Karpas-422 (cell line): ENCODE measurements around the gene PLD1. TPM values are rescaled to one million over a fixed set of nuclear protein-coding genes. Genes with fewer than 3 reads are reported as not detected.

ENCODE experiments used
- DNase-seq: peaks from one replicate; pipeline ENCODE4 v3.0.0-alpha.2; 2015
- H2AFZ ChIP-seq: fragments of 200-600 bp; sonication (generic); 2 replicates; pipeline ENCODE4 v1.6.1; 2014; ENCODE audit warnings: antibody characterized with exemption, low read length, mixed read lengths
- H3K27ac ChIP-seq: fragments of 200-600 bp; sonication (generic); 2 replicates; pipeline ENCODE4 v1.5.1; 2014; ENCODE audit warnings: mild to moderate bottlenecking, low read length, moderate library complexity
- H3K27me3 ChIP-seq: fragments of 200-600 bp; sonication (generic); 2 replicates; pipeline ENCODE4 v1.6.1; 2014; ENCODE audit warnings: low read length, mixed read lengths
- H3K36me3 ChIP-seq: fragments of 200-600 bp; sonication (generic); 2 replicates; pipeline ENCODE4 v1.6.1; 2014; ENCODE audit warnings: low read length, mixed read lengths; ENCODE audit not compliant: insufficient read depth
- H3K4me1 ChIP-seq: fragments of 200-600 bp; sonication (generic); 2 replicates; pipeline ENCODE4 v1.6.1; 2014; ENCODE audit warnings: mild to moderate bottlenecking, low read length, mixed read lengths
- H3K4me2 ChIP-seq: fragments of 200-600 bp; sonication (generic); 2 replicates; pipeline ENCODE4 v1.6.1; 2014; ENCODE audit warnings: low read length, low read depth, mild to moderate bottlenecking; ENCODE audit not compliant: poor library complexity, severe bottlenecking
- H3K4me3 ChIP-seq: fragments of 200-600 bp; sonication (generic); 2 replicates; pipeline ENCODE4 v1.5.1; 2014; ENCODE audit warnings: mild to moderate bottlenecking, antibody characterized with exemption, low read length, mixed read lengths
- H3K79me2 ChIP-seq: fragments of 200-600 bp; sonication (generic); 2 replicates; pipeline ENCODE4 v1.6.1; 2014; ENCODE audit warnings: mild to moderate bottlenecking, low read length, mixed read lengths
- H3K9ac ChIP-seq: fragments of 200-600 bp; sonication (generic); 2 replicates; pipeline ENCODE4 v1.6.0; 2014; ENCODE audit warnings: low read length
- H3K9me2 ChIP-seq: fragments of 200-600 bp; sonication (generic), shearing (Covaris generic); replicated peaks from 2 replicates; pipeline ENCODE4 v1.6.0; 2014; ENCODE audit warnings: mild to moderate bottlenecking, low read length, moderate library complexity; ENCODE audit not compliant: insufficient read depth
- H3K9me3 ChIP-seq: fragments of 300-700, 200-600 bp; sonication (generic); 2 replicates; pipeline ENCODE4 v1.6.1; 2014; ENCODE audit warnings: low read length, mixed read lengths
- H4K20me1 ChIP-seq: fragments of 200-600 bp; sonication (generic); 2 replicates; pipeline ENCODE4 v1.6.1; 2014; ENCODE audit warnings: mild to moderate bottlenecking, antibody characterized with exemption, low read length, low read depth; ENCODE audit not compliant: insufficient read depth
- total RNA-seq: library from RNA; depleted of rRNA; stranded (reverse); fragments of >200 nt; shearing (Covaris generic); gene quantifications from 2 replicates; pipeline ENCODE4 v1.2.3, GENCODE V29; 2014; ENCODE audit warnings: low replicate concordance

Gene PLD1
- total RNA-seq, 1 experiment from 2014 or later: not detected

DNA sequence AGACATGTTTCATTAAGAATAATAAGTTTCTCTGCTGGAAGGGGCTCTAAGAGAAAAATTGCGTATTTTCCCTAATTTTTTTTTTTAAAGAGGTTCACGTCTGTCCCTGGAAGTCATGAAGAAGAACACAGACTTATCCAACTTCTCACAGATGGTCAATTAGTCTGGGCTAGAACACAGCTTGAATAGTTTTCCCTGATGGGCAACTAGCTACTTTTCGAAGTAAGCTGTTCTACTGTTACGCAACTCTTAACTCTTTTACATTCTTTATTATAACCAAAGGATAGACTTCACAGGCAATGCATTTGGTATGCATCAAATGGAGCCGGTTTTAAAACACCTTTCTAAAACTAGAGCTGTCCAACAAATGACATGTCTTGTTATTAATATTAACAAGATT lies 205.9 kb downstream of the PLD1 start:
- no peaks in the 10 kb centered on the region for H3K27me3 ChIP-seq
- no peak overlapping the region for H3K4me3 ChIP-seq
- no peak overlapping the region for H2AFZ ChIP-seq
- no peaks in the 10 kb centered on the region for H3K4me1 ChIP-seq
- no peaks in the 10 kb centered on the region for H3K79me2 ChIP-seq
- H3K9me3 ChIP-seq: no peaks in the 10 kb centered on the region
- H3K9ac ChIP-seq: no peak overlapping the region
- no peak for DNase-seq
- H3K4me2 ChIP-seq: no peak overlapping the region
- H3K36me3 ChIP-seq: no peaks in the 10 kb centered on the region
- H4K20me1 ChIP-seq: no peaks in the 10 kb centered on the region
- no peaks in the 10 kb centered on the region for H3K9me2 ChIP-seq
- H3K27ac ChIP-seq: no peak overlapping the region

DNA sequence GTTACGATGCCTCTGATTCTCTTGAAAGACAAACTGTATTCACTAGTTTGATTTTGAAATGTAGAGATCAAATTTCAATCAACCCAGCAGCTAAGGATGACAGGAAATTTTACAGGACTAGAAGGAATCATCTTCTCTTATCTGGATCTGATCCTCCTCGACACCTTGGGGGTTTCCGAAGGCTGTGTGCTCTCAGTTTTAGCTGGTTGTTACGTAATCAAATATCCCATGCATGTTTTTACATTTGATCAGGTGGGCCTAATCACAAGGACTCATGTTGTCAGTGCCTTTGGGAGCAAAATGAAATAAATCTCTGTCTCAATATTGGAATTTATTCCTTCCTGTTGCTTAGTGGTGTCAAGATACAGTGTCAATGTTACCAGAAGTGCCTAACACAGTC lies 208.2 kb downstream of the PLD1 start:
- Histone ChIP-seq H4K20me1 (no peaks in the 10 kb centered on the region), H3K36me3 (no peaks in the 10 kb centered on the region), H2AFZ (no peak overlapping the region), H3K27ac (no peak overlapping the region), H3K9me3 (no peaks in the 10 kb centered on the region), H3K9ac (no peak overlapping the region), H3K4me3 (no peak overlapping the region), H3K4me1 (no peaks in the 10 kb centered on the region), H3K79me2 (no peaks in the 10 kb centered on the region), H3K27me3 (no peaks in the 10 kb centered on the region), H3K4me2 (no peak overlapping the region), H3K9me2 (no peaks in the 10 kb centered on the region)
- DNase-seq: no peak

DNA sequence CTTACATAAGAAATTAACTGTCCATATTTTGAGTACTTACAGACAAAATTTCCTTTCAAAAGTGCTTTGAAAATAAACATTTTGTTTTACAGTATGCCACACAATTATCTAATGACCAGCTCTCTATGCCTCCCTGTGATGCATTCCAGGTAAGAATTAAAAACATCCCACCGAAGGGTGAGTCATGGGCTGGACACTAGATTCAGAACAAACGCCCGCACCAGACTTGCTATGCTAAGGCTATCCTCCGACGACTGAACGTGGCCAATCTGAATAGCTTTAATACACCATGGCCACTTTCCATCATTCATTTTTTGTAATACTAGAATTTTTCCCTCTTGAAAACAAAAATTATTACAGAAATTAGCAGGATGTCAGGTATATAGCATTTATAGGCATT lies 210.3 kb downstream of the PLD1 start:
- no peak overlapping the region for H3K9ac ChIP-seq
- H4K20me1 ChIP-seq: no peaks in the 10 kb centered on the region
- H3K36me3 ChIP-seq: no peaks in the 10 kb centered on the region
- no peaks in the 10 kb centered on the region for H3K79me2 ChIP-seq
- DNase-seq: no peak
- H3K27me3 ChIP-seq: no peaks in the 10 kb centered on the region
- no peaks in the 10 kb centered on the region for H3K4me1 ChIP-seq
- H2AFZ ChIP-seq: no peak overlapping the region
- no peak overlapping the region for H3K27ac ChIP-seq
- no peak overlapping the region for H3K4me3 ChIP-seq
- H3K9me2 ChIP-seq: no peaks in the 10 kb centered on the region
- H3K9me3 ChIP-seq: no peaks in the 10 kb centered on the region
- H3K4me2 ChIP-seq: no peak overlapping the region

DNA sequence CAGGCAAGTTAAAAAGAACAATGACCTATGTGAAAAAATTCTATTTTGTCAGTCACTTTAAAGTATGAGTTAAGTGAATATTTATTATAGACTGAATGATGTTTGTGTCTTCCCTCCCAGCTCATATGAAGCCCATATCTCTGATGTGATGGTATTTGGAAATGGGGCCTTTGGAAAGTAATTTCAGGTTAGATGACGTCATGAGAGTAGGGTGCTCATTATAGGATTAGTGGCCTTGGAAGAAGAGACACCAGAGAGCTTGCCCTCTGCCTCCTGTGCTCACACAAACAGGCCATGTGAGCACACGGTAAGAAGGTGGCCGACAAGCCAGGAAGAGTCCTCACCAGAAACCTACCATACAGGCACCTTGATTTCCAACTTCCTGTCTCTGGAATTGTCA lies 211.3 kb downstream of the PLD1 start:
- no peak overlapping the region for H2AFZ ChIP-seq

DNA sequence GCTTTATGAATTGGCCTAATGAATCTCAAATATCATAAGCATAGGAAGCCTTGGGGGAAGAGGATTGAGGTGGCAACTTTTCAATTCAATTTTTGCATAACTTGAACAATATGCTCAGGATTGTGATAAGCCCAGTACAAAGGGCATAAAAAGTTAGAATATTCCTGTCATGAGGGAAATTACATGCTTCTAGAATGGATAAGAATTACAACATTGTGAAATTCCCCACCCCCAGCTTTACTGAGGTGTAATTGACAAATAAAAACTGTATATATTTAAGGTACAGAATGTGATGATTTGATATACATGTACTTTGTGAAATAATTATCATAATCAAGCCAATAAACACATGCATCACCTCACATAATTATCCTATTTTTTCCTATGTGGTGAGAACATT lies 217.5 kb downstream of the PLD1 start:
- no peaks in the 10 kb centered on the region for H3K79me2 ChIP-seq
- no peaks in the 10 kb centered on the region for H4K20me1 ChIP-seq
- no peaks in the 10 kb centered on the region for H3K27me3 ChIP-seq
- no peak for DNase-seq
- H3K9me2 ChIP-seq: no peaks in the 10 kb centered on the region
- H2AFZ ChIP-seq: no peak overlapping the region
- H3K9ac ChIP-seq: no peak overlapping the region
- no peak overlapping the region for H3K27ac ChIP-seq
- no peaks in the 10 kb centered on the region for H3K4me1 ChIP-seq
- H3K9me3 ChIP-seq: no peaks in the 10 kb centered on the region
- H3K4me2 ChIP-seq: no peak overlapping the region
- no peaks in the 10 kb centered on the region for H3K36me3 ChIP-seq
- H3K4me3 ChIP-seq: no peak overlapping the region

More for the DNA sequence above, 211.3 kb downstream of the PLD1 start:
- Histone ChIP-seq H3K4me3 (no peak overlapping the region), H3K27me3 (no peaks in the 10 kb centered on the region), H3K36me3 (no peaks in the 10 kb centered on the region), H3K27ac (no peak overlapping the region), H4K20me1 (no peaks in the 10 kb centered on the region), H3K4me2 (no peak overlapping the region), H3K79me2 (no peaks in the 10 kb centered on the region), H3K9me3 (no peaks in the 10 kb centered on the region), H3K9ac (no peak overlapping the region), H3K9me2 (no peaks in the 10 kb centered on the region), H3K4me1 (no peaks in the 10 kb centered on the region)
- no peak for DNase-seq

GRCh38 chr3:171591070-171591469 lies 219.2 kb downstream of the PLD1 start:
- no peaks in the 10 kb centered on the region for H3K4me1 ChIP-seq
- no peak overlapping the region for H3K4me3 ChIP-seq
- no peak overlapping the region for H3K4me2 ChIP-seq
- H4K20me1 ChIP-seq: no peaks in the 10 kb centered on the region
- H3K9me3 ChIP-seq: no peaks in the 10 kb centered on the region
- no peaks in the 10 kb centered on the region for H3K79me2 ChIP-seq
- no peaks in the 10 kb centered on the region for H3K27me3 ChIP-seq
- H2AFZ ChIP-seq: no peak overlapping the region
- no peaks in the 10 kb centered on the region for H3K9me2 ChIP-seq
- no peak for DNase-seq
- H3K36me3 ChIP-seq: no peaks in the 10 kb centered on the region
- H3K27ac ChIP-seq: no peak overlapping the region
- no peak overlapping the region for H3K9ac ChIP-seq

DNA sequence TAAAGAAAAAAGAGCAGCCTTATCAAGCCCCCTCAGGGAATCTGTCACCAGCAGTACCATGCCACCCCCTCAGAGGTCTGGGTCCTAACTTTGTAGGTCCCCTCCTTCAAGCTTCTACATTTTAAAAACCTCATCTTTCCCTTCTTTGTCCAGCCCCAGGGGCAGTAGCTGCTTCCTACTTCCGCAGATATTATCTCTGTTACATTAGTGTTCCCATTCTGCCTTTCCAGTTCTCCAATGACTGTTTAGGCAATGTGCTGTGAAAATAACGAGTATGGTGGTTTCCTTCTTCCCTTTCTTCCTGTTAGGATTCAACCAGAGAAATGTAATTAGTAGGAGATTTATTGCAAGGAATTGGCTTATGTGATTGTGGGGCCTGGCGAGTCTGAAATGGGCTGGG lies 224.0 kb downstream of the PLD1 start:
- Histone ChIP-seq H2AFZ (no peak overlapping the region), H3K9me3 (no peaks in the 10 kb centered on the region), H3K36me3 (no peaks in the 10 kb centered on the region), H3K9ac (no peak overlapping the region), H4K20me1 (no peaks in the 10 kb centered on the region), H3K79me2 (no peaks in the 10 kb centered on the region), H3K27me3 (no peaks in the 10 kb centered on the region), H3K4me1 (no peaks in the 10 kb centered on the region), H3K9me2 (no peaks in the 10 kb centered on the region), H3K4me3 (no peak overlapping the region), H3K4me2 (no peak overlapping the region), H3K27ac (no peak overlapping the region)
- no peak for DNase-seq

GRCh38 chr3:171585039-171585438 lies 225.2 kb downstream of the PLD1 start:
- H2AFZ ChIP-seq: no peak overlapping the region

DNA sequence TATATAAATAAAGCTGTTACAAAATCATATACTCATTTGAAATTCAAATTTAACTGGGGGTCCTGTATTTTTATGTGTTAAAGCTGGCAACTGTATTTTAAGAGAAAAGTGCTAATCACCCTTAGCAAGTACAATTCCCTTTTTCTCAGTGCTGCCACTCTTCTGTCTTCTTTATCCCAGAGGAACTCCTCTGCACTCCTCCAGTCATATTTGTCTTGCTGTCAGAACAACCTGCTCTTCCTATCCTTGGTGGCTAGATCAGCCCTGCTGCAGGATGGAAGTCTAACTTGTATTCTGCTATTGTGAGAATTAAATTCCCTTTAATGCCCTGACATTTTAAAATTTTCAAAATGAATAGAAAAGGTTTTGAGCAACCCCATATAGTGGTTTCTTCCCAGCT lies 226.2 kb downstream of the PLD1 start:
- Histone ChIP-seq H3K4me3 (no peak overlapping the region), H3K79me2 (no peaks in the 10 kb centered on the region), H3K27ac (no peak overlapping the region), H3K27me3 (no peaks in the 10 kb centered on the region), H3K4me1 (no peaks in the 10 kb centered on the region), H3K36me3 (no peaks in the 10 kb centered on the region), H3K9ac (no peak overlapping the region), H2AFZ (no peak overlapping the region), H4K20me1 (no peaks in the 10 kb centered on the region), H3K9me2 (no peaks in the 10 kb centered on the region), H3K9me3 (no peaks in the 10 kb centered on the region), H3K4me2 (no peak overlapping the region)
- no peak for DNase-seq

More at GRCh38 chr3:171585039-171585438, 225.2 kb downstream of the PLD1 start:
- H3K9ac ChIP-seq: no peak overlapping the region
- no peaks in the 10 kb centered on the region for H4K20me1 ChIP-seq
- no peaks in the 10 kb centered on the region for H3K9me2 ChIP-seq
- no peaks in the 10 kb centered on the region for H3K4me1 ChIP-seq
- H3K27me3 ChIP-seq: no peaks in the 10 kb centered on the region
- H3K79me2 ChIP-seq: no peaks in the 10 kb centered on the region
- H3K4me2 ChIP-seq: no peak overlapping the region
- no peak overlapping the region for H3K27ac ChIP-seq
- no peak overlapping the region for H3K4me3 ChIP-seq
- no peak for DNase-seq
- H3K9me3 ChIP-seq: no peaks in the 10 kb centered on the region
- no peaks in the 10 kb centered on the region for H3K36me3 ChIP-seq
